HEK293 (cell line): ENCODE measurements around the gene PTPRF.

Experiments
- CTCF ChIA-PET: fragments of 350-600 bp; formaldehyde crosslinking; extraction: SDS; loops from one replicate; lab custom pipeline; 2021; ENCODE audit warnings: antibody characterized with exemption; lab: Yijun Ruan, JAX
- POLR2A ChIA-PET: fragments of 300-600 bp; formaldehyde crosslinking; extraction: SDS; loops from one replicate; lab custom pipeline; 2020; ENCODE audit warnings: antibody characterized with exemption, inconsistent platforms; lab: Yijun Ruan, JAX
- H3K27ac ChIP-seq: fragments of 200-500 bp; sonication (Bioruptor generic); 2 replicates; pipeline ENCODE4 v1.5.1; 2014; ENCODE audit warnings: low read depth, low read length, control low read depth, inconsistent platforms; ENCODE audit errors: extremely low read depth
- H3K36me3 ChIP-seq, 2 experiments: fragments of 200-500 bp in 1 of 2; sonication (Bioruptor generic) in 1 of 2; 1 replicate in 1 of 2; 2 replicates in 1 of 2; pipeline ENCODE4 v1.5.1; 2014 to 2017; ENCODE audit warnings: inconsistent platforms in 2 of 2, low read length in 2 of 2; ENCODE audit not compliant: control insufficient read depth in 2 of 2, insufficient read depth in 1 of 2
- H3K4me1 ChIP-seq: fragments of 200-500 bp; sonication (Bioruptor generic); 2 replicates; pipeline ENCODE4 v1.5.1; 2014; ENCODE audit warnings: mild to moderate bottlenecking, low read length, inconsistent platforms; ENCODE audit not compliant: control insufficient read depth, insufficient read depth
- H3K4me3 ChIP-seq: 2 replicates; pipeline ENCODE4 v1.5.1; 2011; ENCODE audit warnings: low read depth, mild to moderate bottlenecking, control low read depth, low read length, moderate library complexity
- H3K9me3 ChIP-seq: fragments of 200-500 bp; sonication (Bioruptor generic); 2 replicates; pipeline ENCODE4 v1.5.1; 2014; ENCODE audit warnings: low read depth, low read length, inconsistent platforms; ENCODE audit not compliant: control insufficient read depth, insufficient read depth
- ZIC2 ChIP-seq: fragments of 450-650 bp; formaldehyde crosslinking; IDR thresholded peaks from 2 replicates; pipeline ENCODE4 v1.5.1; 2016; ENCODE audit warnings: missing biosample characterization, missing genetic modification characterization
- ZNF10 ChIP-seq: fragments of 450-650 bp; formaldehyde crosslinking; IDR thresholded peaks from 2 replicates; pipeline ENCODE4 v1.5.1; 2017; ENCODE audit warnings: missing biosample characterization, missing genetic modification characterization
- ZNF121 ChIP-seq: fragments of 450-650 bp; formaldehyde crosslinking; IDR thresholded peaks from 2 replicates; pipeline ENCODE4 v1.5.1; 2016; ENCODE audit warnings: missing biosample characterization, missing genetic modification characterization
- TF ChIP-seq, protein P1 (sequence below): fragments of 450-650 bp; formaldehyde crosslinking; IDR thresholded peaks from 2 replicates; pipeline ENCODE4 v1.5.1; 2016; ENCODE audit warnings: missing biosample characterization, missing genetic modification characterization
- TF ChIP-seq, protein P2 (sequence below): sonication (generic); formaldehyde crosslinking; IDR thresholded peaks from 2 replicates; pipeline ENCODE4 v1.8.1; 2022; ENCODE audit warnings: mild to moderate bottlenecking, moderate library complexity, missing genetic modification reagents
- TF ChIP-seq, protein P3 (sequence below): fragments of 450-650 bp; formaldehyde crosslinking; IDR thresholded peaks from 2 replicates; pipeline ENCODE4 v1.5.1; 2016; ENCODE audit warnings: missing biosample characterization, missing genetic modification characterization
- TF ChIP-seq, protein P4 (sequence below): fragments of 450-650 bp; formaldehyde crosslinking; IDR thresholded peaks from 2 replicates; pipeline ENCODE4 v1.5.1; 2016; ENCODE audit warnings: missing biosample characterization, missing genetic modification characterization

PTPRF gene

DNA sequence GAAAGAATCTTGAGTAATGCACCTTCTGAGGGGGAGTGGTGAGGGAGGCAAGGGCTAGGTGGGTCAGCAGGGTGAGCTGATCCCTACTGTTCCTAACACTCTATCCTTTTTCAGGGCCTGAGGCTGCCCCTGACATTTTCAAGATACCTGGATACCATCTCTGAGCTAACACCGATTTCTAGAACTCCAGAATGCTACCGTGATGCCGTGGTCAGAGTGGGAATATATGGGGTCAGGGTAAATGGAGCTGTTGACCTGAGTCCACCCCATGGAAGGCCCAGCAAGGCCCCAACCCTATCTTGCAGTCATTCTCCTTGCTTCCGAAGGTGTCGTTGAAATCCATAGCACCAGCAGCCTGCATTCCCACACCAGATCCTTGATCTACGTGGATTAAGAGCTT lies 18.0 kb upstream of the PTPRF start (continued):
- TF ChIP-seq, protein P1, sequence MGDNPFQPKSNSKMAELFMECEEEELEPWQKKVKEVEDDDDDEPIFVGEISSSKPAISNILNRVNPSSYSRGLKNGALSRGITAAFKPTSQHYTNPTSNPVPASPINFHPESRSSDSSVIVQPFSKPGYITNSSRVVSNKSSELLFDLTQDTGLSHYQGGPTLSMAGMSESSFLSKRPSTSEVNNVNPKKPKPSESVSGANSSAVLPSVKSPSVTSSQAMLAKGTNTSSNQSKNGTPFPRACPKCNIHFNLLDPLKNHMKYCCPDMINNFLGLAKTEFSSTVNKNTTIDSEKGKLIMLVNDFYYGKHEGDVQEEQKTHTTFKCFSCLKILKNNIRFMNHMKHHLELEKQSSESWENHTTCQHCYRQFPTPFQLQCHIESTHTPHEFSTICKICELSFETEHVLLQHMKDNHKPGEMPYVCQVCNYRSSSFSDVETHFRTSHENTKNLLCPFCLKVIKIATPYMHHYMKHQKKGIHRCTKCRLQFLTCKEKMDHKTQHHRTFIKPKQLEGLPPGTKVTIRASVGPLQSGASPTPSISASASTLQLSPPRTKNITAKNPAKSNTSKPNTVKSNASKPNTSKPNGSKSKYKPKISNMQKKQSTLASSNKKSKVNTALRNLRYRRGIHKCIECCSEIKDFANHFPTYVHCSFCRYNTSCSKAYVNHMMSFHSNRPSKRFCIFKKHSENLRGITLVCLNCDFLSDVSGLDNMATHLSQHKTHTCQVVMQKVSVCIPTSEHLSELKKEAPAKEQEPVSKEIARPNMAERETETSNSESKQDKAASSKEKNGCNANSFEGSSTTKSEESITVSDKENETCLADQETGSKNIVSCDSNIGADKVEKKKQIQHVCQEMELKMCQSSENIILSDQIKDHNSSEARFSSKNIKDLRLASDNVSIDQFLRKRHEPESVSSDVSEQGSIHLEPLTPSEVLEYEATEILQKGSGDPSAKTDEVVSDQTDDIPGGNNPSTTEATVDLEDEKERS (tag by site-specific recombination): no peak
- TF ChIP-seq ZIC2: no peak
- TF ChIP-seq, all 188 proteins: peak for 0

DNA sequence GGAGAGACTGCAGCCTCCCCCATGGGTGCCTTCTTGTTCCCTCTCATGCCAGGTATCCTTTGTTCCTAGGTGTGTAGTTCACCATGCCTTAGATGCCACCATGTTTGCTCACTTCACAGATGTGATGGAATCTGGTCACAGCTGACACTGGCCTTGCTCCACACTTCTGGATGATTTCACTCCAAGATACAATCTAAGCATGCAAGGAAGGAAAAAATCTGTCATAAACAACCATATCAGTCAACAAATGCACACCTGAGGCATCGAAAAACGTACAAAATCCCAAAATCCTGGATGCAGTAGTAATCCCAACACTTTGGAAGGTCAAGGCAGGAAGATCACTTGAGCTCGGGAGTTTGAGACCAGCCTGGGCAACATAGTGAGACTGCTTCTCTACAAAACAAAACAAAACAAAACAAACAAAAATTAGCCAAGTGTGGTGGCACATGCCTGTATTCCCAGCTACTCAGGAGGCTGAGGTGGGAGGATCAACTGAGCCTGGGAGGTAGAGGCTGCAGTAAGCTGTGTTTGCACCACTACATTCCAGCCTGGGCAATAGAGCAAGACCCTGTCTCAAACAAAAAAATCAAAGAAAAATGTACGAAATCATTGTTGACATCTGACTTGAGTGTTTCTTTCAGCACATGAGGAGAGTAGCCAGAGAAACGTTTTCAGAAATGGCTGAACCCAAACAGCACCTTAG lies 17.1 kb upstream of the PTPRF start:
- 0 out of 2 replicates have a peak, but pooled peaks have one; percentile 52 for TF ChIP-seq ZNF121
- TF ChIP-seq, protein P2, sequence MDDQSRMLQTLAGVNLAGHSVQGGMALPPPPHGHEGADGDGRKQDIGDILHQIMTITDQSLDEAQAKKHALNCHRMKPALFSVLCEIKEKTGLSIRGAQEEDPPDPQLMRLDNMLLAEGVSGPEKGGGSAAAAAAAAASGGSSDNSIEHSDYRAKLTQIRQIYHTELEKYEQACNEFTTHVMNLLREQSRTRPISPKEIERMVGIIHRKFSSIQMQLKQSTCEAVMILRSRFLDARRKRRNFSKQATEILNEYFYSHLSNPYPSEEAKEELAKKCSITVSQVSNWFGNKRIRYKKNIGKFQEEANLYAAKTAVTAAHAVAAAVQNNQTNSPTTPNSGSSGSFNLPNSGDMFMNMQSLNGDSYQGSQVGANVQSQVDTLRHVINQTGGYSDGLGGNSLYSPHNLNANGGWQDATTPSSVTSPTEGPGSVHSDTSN (CRISPR knock-in tag): no peak
- H3K9me3 ChIP-seq: no peaks in the 10 kb centered on the region; the same call in 1 of the 2 replicates
- CTCF ChIA-PET: interaction anchor here (1.9 kb wide), 1 partner anchor 16 kb away, joined by 7 read pairs; no protein-coding TSS in a partner anchor
- no peaks in the 10 kb centered on the region for H3K4me1 ChIP-seq
- H3K27ac ChIP-seq: no peak overlapping the region
- no peak overlapping the region for H3K4me3 ChIP-seq
- POLR2A ChIA-PET: interaction anchor here (0.6 kb wide), 1 partner anchor 121 kb away, joined by 7 read pairs; no protein-coding TSS in a partner anchor
- no peaks in the 10 kb centered on the region for H3K36me3 ChIP-seq

DNA sequence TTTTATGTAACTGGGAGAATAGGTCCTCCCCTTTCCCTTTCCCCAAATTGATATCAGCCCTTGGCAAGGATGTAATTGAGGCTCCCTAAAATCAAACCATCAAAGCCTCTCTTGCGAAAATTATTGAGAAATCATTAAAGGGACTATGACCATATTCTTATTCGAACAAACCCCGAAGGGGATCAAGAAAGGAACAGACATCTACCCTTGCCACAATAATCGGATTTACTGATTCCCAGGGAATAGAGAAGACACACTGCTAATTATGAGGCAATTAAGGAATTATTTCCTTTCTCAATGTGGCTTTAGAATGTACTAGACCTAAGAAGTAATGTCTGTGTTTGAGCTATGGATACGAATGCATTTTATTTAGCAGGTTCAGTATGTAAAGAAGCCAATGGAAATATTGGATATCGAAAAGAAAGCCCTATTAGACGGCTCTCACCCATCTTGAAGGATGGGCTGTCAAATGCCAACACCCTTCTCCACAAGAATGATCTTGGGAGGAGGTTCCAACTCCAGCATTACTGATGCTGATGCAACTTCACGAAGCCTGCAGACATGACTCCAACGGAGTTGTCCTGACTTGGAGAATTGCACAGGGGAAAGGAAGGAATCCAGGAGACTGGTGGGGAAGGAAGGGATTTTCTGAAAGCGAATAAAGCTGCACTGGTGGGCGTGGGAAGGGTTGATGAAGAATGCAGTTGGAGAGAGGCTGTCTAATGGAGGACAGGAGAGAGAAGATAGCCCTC lies 11.6 kb upstream of the PTPRF start:
- no peaks in the 10 kb centered on the region for H3K9me3 ChIP-seq
- no peaks in the 10 kb centered on the region for H3K4me1 ChIP-seq
- no peak overlapping the region for H3K4me3 ChIP-seq
- POLR2A ChIA-PET: no interaction called here
- TF ChIP-seq, protein P3, sequence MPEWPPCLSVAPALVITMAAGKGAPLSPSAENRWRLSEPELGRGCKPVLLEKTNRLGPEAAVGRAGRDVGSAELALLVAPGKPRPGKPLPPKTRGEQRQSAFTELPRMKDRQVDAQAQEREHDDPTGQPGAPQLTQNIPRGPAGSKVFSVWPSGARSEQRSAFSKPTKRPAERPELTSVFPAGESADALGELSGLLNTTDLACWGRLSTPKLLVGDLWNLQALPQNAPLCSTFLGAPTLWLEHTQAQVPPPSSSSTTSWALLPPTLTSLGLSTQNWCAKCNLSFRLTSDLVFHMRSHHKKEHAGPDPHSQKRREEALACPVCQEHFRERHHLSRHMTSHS (tag by site-specific recombination): no peak
- TF ChIP-seq, protein P4, sequence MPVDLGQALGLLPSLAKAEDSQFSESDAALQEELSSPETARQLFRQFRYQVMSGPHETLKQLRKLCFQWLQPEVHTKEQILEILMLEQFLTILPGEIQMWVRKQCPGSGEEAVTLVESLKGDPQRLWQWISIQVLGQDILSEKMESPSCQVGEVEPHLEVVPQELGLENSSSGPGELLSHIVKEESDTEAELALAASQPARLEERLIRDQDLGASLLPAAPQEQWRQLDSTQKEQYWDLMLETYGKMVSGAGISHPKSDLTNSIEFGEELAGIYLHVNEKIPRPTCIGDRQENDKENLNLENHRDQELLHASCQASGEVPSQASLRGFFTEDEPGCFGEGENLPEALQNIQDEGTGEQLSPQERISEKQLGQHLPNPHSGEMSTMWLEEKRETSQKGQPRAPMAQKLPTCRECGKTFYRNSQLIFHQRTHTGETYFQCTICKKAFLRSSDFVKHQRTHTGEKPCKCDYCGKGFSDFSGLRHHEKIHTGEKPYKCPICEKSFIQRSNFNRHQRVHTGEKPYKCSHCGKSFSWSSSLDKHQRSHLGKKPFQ (tag by site-specific recombination): no peak
- CTCF ChIA-PET: interaction anchor here (0.6 to 0.9 kb wide), 3 partner anchors 32 to 105 kb away, joined by 3 read pairs; no protein-coding TSS in a partner anchor
- H3K27ac ChIP-seq: no peak overlapping the region
- H3K36me3 ChIP-seq: no peaks in the 10 kb centered on the region

DNA sequence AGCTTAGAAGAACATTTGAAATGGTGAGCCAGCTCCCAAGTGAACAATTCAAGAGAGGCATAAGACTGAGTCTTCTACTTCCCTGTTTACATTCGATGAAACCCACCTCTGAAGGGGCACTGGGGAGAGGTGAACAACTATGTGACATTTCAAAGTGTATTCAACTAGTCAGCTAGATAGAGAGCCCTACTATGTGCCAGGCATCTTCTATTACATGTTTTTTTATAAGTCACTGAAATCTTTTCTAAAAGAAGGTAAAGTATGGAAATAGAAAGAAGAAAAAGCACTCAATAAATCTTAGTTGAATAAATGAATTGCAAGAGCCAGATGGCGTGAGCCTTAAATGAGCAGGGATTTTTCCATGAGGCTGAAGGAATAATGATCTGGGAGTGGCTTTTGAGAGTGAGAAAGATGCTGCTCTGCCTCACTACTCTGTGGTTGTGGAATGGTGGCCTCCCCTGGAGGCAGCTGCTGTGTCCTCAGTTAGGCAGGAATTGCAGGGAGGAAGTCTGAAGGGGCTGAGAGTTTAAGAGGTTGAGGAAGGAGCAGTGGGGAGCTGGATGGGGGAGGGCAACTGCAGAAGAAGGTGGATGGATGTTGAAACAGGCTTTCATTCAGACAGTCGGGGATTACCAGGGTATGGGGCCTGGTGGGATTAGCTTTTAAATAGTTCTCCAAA lies 10.4 kb upstream of the PTPRF start:
- POLR2A ChIA-PET: no interaction called here
- CTCF ChIA-PET: interaction anchor here (0.5 to 1.0 kb wide), 10 partner anchors 9 to 414 kb away, joined by 3 to 5 read pairs (median 3); partner anchors contain the start of genes ARTN and KDM4A

More for the DNA sequence above, 10.4 kb upstream of the PTPRF start:
- H3K4me1 ChIP-seq: no peaks in the 10 kb centered on the region
- H3K4me3 ChIP-seq: no peak overlapping the region
- TF ChIP-seq ZIC2 (peak; percentile 39; the same call in 1 of the 2 replicates), ZNF10 (tag by site-specific recombination) (no peak)
- TF ChIP-seq, protein P1 (tag by site-specific recombination): no peak
- H3K9me3 ChIP-seq: no peaks in the 10 kb centered on the region
- no peak overlapping the region for H3K27ac ChIP-seq
- H3K36me3 ChIP-seq: no peaks in the 10 kb centered on the region
